Neural progenitor cell (in vitro differentiated cells): ENCODE data around the gene DOCK3.

Source experiments
- CTCF ChIP-seq: fragments of 200-600 bp; sonication (generic); IDR thresholded peaks from 2 replicates; pipeline ENCODE4 v1.5.1; 2017; ENCODE audit warnings: antibody characterized with exemption, mild to moderate bottlenecking
- EZH2 ChIP-seq: fragments of 200-600 bp; sonication (generic); IDR thresholded peaks from 2 replicates; pipeline ENCODE4 v1.6.1; 2017; ENCODE audit warnings: antibody characterized with exemption, mild to moderate bottlenecking, moderate library complexity
- EZH2phosphoT487 ChIP-seq: fragments of 200-600 bp; sonication (generic); IDR thresholded peaks from 2 replicates; pipeline ENCODE4 v1.6.1; 2017; ENCODE audit warnings: antibody characterized with exemption

DNA sequence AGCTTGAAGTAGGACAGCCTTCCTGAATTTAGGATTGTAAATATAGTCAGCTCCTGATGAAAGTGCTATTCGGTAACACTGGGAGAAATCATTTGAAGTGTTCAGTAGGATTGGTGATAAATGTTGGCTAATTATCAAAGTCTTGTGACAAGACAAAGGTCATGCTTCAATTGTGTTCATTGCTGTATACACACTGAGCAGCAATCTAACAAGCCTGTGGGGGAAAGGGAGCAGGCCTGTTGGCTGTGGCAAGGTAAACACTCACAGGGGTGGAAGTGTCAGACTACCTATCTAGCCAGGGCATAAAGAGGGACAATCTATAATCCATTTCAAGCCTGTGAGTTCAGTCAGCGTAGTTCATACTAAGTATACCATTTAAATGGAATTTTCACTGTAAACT is 599.3 kb downstream of the DOCK3 start:
- TF ChIP-seq CTCF, result no peak
- TF ChIP-seq EZH2phosphoT487, result no peak
- TF ChIP-seq EZH2, result no peak
